HG03139 (cell line): Measurements from ENCODE around the gene CABCOCO1.
"Not testable (repeated sequence)": the region's sequence is repeated elsewhere in the genome, so short reads cannot be mapped to it uniquely, and the experiment has no call there.

Experiments used
- ATAC-seq: cut with Tn5 transposase; IDR thresholded peaks from one replicate; pipeline ENCODE4 v1.9.1; 2021; ENCODE audit not compliant: unreplicated experiment

The CABCOCO1 gene

GRCh38 chr10:61705022-61705613, 42.4 kb downstream of the CABCOCO1 start:
- ATAC-seq: no peak

GRCh38 chr10:61708846-61709245, 46.1 kb downstream of the CABCOCO1 start:
- ATAC-seq: no peak

- not testable (repeated sequence) for ATAC-seq
These were observed 49.4 kb downstream of the CABCOCO1 start for GRCh38 chr10:61712105-61712504.

GRCh38 chr10:61719475-61719874, 56.7 kb downstream of the CABCOCO1 start:
- not testable (repeated sequence) for ATAC-seq

DNA sequence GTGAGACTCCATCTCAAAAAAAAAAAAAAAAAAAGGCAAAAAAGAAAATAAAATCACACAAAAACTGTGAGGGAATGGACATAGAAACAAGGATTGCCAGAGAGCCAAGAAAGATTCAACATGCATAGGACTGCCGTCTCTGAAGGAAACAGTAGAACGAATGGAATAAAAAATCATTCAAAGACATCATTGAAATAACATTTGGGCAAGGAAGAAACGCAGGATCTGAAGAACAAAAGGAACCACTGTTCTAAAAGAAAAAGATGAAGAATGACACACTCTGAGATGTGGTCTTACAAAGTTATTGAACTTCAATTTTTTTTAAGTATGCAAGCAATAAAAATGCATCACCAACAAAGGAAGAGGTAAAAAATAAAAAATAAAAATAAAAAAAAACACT, 57.2 kb downstream of the CABCOCO1 start:
- no peak for ATAC-seq

GRCh38 chr10:61721431-61721830, 58.7 kb downstream of the CABCOCO1 start:
- no peak for ATAC-seq

- ATAC-seq: not testable (repeated sequence)
These were observed 62.5 kb downstream of the CABCOCO1 start for GRCh38 chr10:61725221-61725620.

DNA sequence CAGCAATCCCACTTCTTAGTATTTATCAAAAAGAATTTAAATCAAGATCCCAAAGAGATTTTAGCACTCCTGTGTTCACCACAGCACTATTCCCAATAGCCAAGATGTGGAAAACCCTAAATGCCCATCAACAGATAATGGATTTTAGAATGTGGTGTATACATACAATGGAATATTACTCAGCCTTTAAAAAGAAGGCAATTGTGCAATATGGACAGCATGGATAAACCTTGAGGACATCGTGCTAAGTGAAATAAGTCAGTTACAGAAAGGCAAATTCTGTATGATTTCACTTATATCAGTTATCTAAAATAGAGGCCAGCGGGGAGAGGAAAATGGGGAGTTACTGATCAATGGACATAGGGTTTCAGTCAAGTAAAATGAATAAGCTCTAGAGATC, 66.9 kb downstream of the CABCOCO1 start:
- ATAC-seq: no peak

GRCh38 chr10:61730671-61731070, 67.9 kb downstream of the CABCOCO1 start:
- no peak for ATAC-seq

DNA sequence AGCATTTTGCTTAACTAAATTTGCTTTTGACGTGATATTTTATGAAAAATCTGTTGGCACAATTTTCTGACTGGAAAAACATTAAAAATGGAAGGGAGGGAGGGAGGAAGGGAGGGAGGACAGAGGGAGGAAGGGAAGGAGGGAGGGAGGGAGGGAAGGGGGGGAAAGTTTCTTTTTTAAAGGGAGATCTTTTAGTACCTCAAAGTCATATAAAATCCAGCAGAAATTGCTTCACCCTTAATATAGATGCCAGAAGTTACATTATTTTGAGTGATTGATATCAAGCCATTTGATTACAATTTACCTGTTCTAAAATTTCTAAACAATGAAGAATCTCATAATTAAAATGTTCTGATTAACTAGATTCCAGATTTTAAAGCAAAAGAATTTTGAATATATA, 68.9 kb downstream of the CABCOCO1 start:
- no peak for ATAC-seq

DNA sequence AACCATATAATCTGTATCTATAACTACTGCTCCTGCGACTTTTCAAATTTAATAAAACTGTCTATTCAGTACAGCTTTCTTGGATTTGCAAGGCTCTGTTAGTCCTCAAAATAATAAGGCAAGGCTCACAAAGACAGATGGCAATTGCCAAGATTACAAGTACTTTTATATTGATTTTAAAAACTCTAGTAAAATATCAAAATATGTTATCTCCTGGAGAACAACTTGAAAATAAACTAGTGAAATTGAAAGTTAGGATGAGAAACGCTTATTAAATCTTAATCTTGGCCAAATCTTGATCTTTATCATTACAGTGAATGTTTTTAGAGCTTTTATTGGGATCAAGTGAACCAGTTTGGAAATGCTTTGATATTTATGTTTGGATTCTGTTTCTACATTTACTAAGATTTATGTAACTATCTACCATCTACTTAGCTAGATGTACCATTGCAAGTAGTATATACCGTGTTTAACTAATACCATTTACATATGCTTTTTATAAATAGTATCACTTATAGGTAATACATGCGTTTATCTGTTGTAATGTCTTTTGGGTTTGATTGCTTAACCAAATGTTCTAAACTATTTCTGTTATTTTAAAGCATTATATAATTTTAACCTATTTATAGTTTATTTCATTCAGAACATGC, 70.0 kb downstream of the CABCOCO1 start:
- no peak for ATAC-seq

GRCh38 chr10:61733358-61733940, 70.7 kb downstream of the CABCOCO1 start:
- ATAC-seq: no peak

DNA sequence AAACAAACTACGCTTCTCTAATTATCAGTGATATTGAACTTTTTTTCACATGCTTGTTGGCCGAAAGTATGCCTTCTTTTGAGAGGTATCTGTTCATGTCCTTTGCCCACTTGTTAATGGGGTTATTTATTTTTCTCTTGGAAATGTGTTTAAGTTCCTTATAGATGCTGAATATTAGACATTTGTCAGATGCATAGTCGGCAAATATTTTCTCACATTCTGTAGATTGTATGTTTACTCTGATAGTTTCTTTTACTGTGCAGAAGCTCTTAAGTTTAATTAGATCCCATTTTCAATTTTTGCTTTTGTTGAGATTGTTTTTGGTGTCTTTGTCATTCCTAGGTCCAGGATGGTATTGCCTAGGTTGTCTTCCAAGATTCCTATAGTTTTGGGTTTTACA, 73.2 kb downstream of the CABCOCO1 start:
- no peak for ATAC-seq

DNA sequence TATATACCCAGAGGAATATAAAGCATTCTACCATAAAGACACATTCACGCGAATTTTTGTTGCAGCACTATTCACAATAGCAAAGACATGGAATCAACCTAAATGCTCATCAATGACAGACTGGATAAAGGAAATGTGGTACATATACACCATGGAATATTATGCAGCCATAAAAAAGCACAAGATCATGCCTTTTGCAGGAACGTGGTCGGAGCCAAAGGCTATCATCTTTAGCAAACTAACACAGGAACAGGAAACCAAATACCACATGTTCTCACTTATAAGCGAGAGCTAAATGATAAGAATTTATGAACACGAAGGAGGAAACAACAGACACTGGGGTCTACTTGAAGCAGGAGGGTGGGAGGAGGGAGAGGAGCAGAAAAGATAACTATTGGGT, 74.7 kb downstream of the CABCOCO1 start:
- not testable (repeated sequence) for ATAC-seq

GRCh38 chr10:61742812-61743211, 80.1 kb downstream of the CABCOCO1 start:
- ATAC-seq: no peak

DNA sequence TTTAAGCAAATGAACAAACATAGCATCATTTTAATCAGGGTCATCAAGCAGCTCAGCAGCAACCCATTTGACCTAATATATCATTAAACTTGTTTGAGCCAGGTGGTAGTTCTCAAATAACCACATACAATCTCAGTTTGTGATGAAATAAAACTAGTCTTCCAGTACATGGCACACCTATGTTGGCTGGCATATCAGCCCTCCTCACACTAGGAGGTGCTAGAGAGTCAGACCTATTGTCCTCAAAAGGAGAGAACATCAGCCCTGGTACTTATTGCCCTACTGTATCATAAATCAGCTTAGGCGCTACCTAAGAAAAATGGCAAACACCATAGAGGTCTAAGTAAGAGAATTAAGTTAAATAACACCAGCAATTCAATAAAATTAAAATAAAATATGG, 81.7 kb downstream of the CABCOCO1 start:
- no peak for ATAC-seq

DNA sequence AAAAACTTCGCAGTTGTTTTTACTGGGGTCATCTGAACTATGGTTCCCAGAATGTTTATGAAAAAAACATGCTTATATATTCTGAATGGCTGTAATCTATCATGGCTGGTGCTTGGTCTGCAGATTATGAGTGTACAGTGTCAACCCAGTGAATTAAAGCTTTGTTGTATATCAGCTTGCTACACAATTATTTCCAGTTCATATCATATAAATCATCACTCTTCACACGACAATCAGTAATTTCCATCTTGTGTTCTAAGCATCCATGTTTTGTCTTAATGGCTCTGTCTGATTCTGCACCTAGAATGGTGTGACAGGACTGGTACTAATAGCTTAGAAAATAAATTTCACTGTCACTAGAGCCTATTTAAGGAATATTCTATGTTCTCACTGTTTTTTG, 83.6 kb downstream of the CABCOCO1 start:
- no peak for ATAC-seq

DNA sequence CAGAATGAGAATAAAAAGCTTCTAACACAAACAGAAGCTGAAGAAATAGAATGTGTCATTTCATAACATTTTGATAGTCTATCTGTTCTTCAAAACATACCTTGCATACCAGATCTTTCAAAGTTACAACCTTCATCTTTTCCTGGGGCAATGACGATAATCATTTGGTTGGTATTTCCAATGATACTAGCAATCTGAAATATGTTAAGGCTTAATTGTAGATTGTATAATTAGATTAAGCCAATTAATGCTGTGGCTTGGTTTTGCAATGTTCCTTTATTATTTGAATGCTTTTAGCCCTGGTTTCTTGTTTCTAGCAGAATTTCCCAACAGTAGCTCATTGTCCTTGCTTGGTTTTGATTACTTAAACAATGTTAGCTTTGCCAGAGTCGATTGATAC, 84.6 kb downstream of the CABCOCO1 start:
- ATAC-seq: no peak

DNA sequence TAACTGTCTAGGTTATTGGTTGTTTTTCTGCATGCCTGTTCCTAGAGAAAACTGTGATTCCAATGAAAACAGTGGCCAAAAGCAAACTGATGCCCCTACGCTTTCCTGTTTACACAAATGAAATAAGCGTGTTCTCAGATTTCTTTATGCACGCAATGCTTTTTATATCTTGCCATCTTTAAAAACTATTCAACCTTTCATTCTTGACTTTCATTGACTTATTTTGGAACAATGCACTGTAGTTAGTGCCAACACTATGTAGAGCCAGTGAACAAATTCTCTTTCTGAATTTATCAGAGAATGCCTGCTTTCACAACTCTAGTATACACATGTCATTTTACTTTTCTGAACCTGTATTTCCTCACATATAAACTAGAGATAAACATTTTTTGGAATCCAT, 86.6 kb downstream of the CABCOCO1 start:
- no peak for ATAC-seq

DNA sequence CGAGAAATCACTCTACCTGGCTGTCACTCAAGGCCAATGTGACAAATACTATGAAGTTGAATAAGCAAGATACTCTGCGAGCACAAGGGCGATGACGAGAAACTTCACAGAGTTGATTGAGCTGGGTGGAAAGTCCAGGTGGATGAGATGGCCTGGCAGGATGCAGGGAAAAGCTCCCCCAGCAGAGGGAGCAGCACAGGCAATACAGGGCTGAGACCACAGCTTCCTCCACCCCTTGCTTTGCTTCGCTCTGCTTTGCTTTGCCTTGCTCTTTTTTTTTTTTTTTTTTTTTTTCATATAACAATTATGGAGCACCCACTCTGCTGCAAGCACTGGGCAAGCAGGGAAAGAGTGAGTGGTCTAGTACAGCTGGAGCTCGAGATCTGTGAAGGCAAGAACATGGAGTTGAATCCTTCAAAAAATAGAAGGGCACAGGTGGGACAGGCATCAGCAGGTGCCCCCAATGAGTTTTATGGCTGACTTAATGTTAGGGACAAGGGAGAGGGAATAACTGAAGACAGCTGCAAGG, 88.3 kb downstream of the CABCOCO1 start:
- ATAC-seq: peak; percentile 77

- ATAC-seq: no peak
These were observed 88.9 kb downstream of the CABCOCO1 start for GRCh38 chr10:61751599-61751998.
